Transverse colon (tissue), 4 donors: ENCODE results near the gene FHAD1. TPM values are rescaled to one million over a fixed set of nuclear protein-coding genes. Genes with fewer than 3 reads are reported as not detected.
"Not testable (repeated sequence)": the region's sequence is repeated elsewhere in the genome, so short reads cannot be mapped to it uniquely, and the experiment has no call there.

Experiments
- DNase-seq: peaks from one replicate; pipeline ENCODE4 v3.0.0-alpha.2; 2019
- H3K27ac ChIP-seq, 4 donors: fragments of 200-600 bp; sonication (generic); 2 replicates each; pipeline ENCODE4 v1.5.1; 2016 to 2018; ENCODE audit warnings: inconsistent platforms in 4 of 4
- H3K27me3 ChIP-seq: fragments of 200-600 bp; sonication (generic); 2 replicates; pipeline ENCODE4 v1.5.1; 2017; ENCODE audit warnings: inconsistent platforms
- H3K36me3 ChIP-seq, 4 donors: fragments of 200-600 bp; sonication (generic); 2 replicates each; pipeline ENCODE4 v1.5.1; 2017 to 2019; ENCODE audit warnings: inconsistent platforms in 4 of 4
- H3K4me1 ChIP-seq, 4 donors: fragments of 200-600 bp; sonication (generic); 2 replicates each; pipeline ENCODE4 v1.5.1; 2017 to 2020; ENCODE audit warnings: inconsistent platforms in 4 of 4
- H3K4me3 ChIP-seq, 4 donors: fragments of 200-600 bp; sonication (generic); 1 replicate in 1 of 4; 2 replicates in 3 of 4; pipeline versions ENCODE4 v1.5.1 to v1.6.1; 2017 to 2019; ENCODE audit warnings: inconsistent platforms in 4 of 4
- H3K9me3 ChIP-seq, 2 donors: fragments of 200-600 bp; sonication (generic); 2 replicates each; pipeline ENCODE4 v1.5.1; 2017 to 2019; ENCODE audit warnings: inconsistent platforms in 2 of 2
- CTCF ChIP-seq, 5 experiments: fragments of 200-600 bp in 3 of 5; fragments of 450-650 bp in 2 of 5; sonication (generic) in 3 of 5; IDR thresholded peaks; 1 replicate in 2 of 5; 2 replicates in 3 of 5; pipeline ENCODE4 v1.5.1; 2016 to 2017; ENCODE audit warnings: antibody characterized with exemption in 5 of 5, inconsistent platforms in 3 of 5, mild to moderate bottlenecking in 2 of 5, moderate library complexity in 1 of 5
- EP300 ChIP-seq: sonication (generic); formaldehyde crosslinking; IDR thresholded peaks from one replicate; pipeline ENCODE4 v1.6.1; 2017; ENCODE audit warnings: antibody characterized with exemption, low read depth
- POLR2A ChIP-seq: fragments of 450-650 bp; IDR thresholded peaks from one replicate; pipeline ENCODE4 v1.6.1; 2016; ENCODE audit warnings: antibody characterized with exemption, mild to moderate bottlenecking, moderate library complexity
- POLR2AphosphoS5 ChIP-seq, 3 donors: sonication (generic); formaldehyde crosslinking; IDR thresholded peaks; one replicate each; pipeline ENCODE4 v1.6.1; 2016; ENCODE audit warnings: antibody characterized with exemption in 3 of 3
- WGBS, 2 donors: methylation state at CpG; one replicate each; pipeline ENCODE4 v1.1.5; 2018; ENCODE audit warnings: low coverage in 1 of 2; 5-methylcytosine and 5-hydroxymethylcytosine counted together
- in situ Hi-C, 4 donors: fragments of 200-750 bp; cut with MboI; loops; one replicate each; pipeline versions ENCODE4 v1.15.0 to v1.15.1; 2017; ENCODE audit warnings: low sequenced_read_pairs in 3 of 4, low pct_ligation_motif_present in 1 of 4, low pct_unique_long_range_greater_than_20kb in 1 of 4
- intact Hi-C: fragments of 100-400 bp; cut with DNase I; formaldehyde crosslinking; loops from one replicate; pipeline ENCODE4 v1.15.1; 2023; ENCODE audit warnings: low total_unique reads
- total RNA-seq, 4 donors: library from RNA; depleted of rRNA; stranded (reverse); fragments of >200 nt; gene quantifications; one replicate each; pipeline ENCODE4 v1.1.0, GENCODE V29; 2016

The FHAD1 gene
- total RNA-seq, 4 donors from 2014 or later, result 0.75 to 0.82 TPM; not detected in 2

GRCh38 chr1:15431571-15431948 lies 184.5 kb downstream of the FHAD1 start:
- H3K27me3 ChIP-seq, result no peaks in the 10 kb centered on the region
- TF ChIP-seq CTCF (IDR thresholded peaks at IDR 0.05) (no peak), EP300 (no peak), POLR2A (no peak), POLR2AphosphoS5 (IDR thresholded peaks at IDR 0.05) (no peak)
- intact Hi-C loops, result loop anchor here (10.0 kb wide), 1 partner anchor 307 kb away; no protein-coding TSS in a partner anchor
- 70% methylated on average over 4 of the region's 4 CpGs; no CpG with 5 or more reads in 1 of the 2 donors for WGBS, 2 donors
- peaks cover 10 to 36% (median 16%) of the 10 kb centered on the region in 4 donors for H3K4me1 ChIP-seq
- DNase-seq, result no peak
- in situ Hi-C loops, result loop anchor here in 3 of 4 donors (5.0 to 25.0 kb wide), 3 partner anchors 97 to 294 kb away; no protein-coding TSS in a partner anchor
- peak overlapping the region in 1 of 4 donors; percentile 52 for H3K27ac ChIP-seq
- H3K9me3 ChIP-seq, result no peaks in the 10 kb centered on the region
- H3K4me3 ChIP-seq, result no peak overlapping the region
- peaks cover 0 to 6% (median 0%) of the 10 kb centered on the region in 4 donors for H3K36me3 ChIP-seq

GRCh38 chr1:15432324-15432723 lies 185.3 kb downstream of the FHAD1 start:
- 42% methylated on average over 9 of the region's 9 CpGs; no CpG with 5 or more reads in 1 of the 2 donors for WGBS, 2 donors
- H3K4me3 ChIP-seq, result no peak overlapping the region
- no peaks in the 10 kb centered on the region for H3K9me3 ChIP-seq
- no peak for DNase-seq
- in situ Hi-C loops, result loop anchor here in 3 of 4 donors (5.0 to 25.0 kb wide), 3 partner anchors 98 to 295 kb away; no protein-coding TSS in a partner anchor
- intact Hi-C loops, result loop anchor here (1.0 to 10.0 kb wide), 2 partner anchors 109 to 308 kb away; no protein-coding TSS in a partner anchor
- TF ChIP-seq POLR2AphosphoS5 (IDR thresholded peaks at IDR 0.05), result no peak
- TF ChIP-seq CTCF (IDR thresholded peaks at IDR 0.05), result no peak
- peak; percentile 7 for TF ChIP-seq POLR2A
- no peak for TF ChIP-seq EP300
- H3K27me3 ChIP-seq, result no peaks in the 10 kb centered on the region
- peaks cover 0 to 6% (median 0%) of the 10 kb centered on the region in 4 donors for H3K36me3 ChIP-seq
- H3K4me1 ChIP-seq, result peaks cover 2 to 29% (median 9%) of the 10 kb centered on the region in 4 donors
- peak overlapping the region in 2 of 4 donors; percentile 10 to 11 for H3K27ac ChIP-seq

DNA sequence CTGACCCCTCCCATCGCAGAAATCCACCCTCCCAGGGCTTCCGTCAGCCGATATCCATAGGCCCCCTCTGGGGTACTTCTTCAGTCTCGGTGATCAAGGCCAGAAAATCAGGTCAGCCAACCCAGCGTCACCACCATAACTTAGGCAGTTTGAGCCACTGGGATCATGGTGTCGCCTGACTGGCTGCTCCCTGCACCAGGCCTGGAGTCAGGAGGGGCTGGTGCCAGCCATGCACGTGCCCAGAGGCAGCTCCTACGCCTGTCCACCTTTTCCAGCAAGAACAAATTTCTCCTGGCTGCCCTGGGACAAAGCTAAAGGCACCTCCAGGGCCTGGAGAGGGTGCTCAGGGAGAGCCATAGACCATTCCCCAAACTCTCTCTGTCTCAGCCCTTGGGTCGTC lies 186.4 kb downstream of the FHAD1 start:
- whole genome bisulfite sequencing, 2 donors, result 86% methylated on average over 9 of the region's 9 CpGs; no CpG with 5 or more reads in 1 of the 2 donors
- in situ Hi-C loops, result loop anchor here in 3 of 4 donors (5.0 to 25.0 kb wide), 3 partner anchors 99 to 296 kb away; no protein-coding TSS in a partner anchor

DNA sequence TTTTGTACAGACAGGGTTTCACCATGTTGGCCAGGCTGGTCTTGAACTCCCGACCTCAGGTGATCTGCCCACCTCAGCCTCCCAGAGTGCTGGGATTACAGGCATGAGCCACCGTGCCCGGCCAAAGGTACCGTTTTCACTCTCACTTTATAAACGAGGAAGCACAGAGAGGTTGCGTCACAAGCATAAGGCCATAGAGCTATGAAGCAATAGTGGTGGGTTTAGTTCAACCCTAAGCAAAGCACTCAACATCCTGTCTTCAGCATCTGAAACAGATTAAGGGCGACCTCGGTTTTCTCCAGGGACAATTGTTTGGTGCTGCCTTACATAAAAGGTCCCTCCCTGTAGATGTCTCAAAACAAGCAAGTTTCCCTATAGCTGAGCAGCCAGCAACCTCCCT lies 187.7 kb downstream of the FHAD1 start:
- not testable (repeated sequence) for H3K4me3 ChIP-seq, DNase-seq, H3K9me3 ChIP-seq, H3K36me3 ChIP-seq, H3K27ac ChIP-seq, H3K27me3 ChIP-seq
- peaks cover 0 to 21% (median 4%) of the 10 kb centered on the region in 4 donors for H3K4me1 ChIP-seq
- intact Hi-C loops (loop anchor here (10.0 kb wide), 1 partner anchor 310 kb away; no protein-coding TSS in a partner anchor), in situ Hi-C loops (loop anchor here in 3 of 4 donors (5.0 to 25.0 kb wide), 3 partner anchors 100 to 297 kb away; no protein-coding TSS in a partner anchor)
- WGBS, 2 donors, result 51% methylated on average over 8 of the region's 8 CpGs; no CpG with 5 or more reads in 1 of the 2 donors

More for the DNA sequence above, 186.4 kb downstream of the FHAD1 start:
- Histone ChIP-seq H3K4me3 (no peak overlapping the region), H3K27me3 (no peaks in the 10 kb centered on the region), H3K9me3 (no peaks in the 10 kb centered on the region), H3K36me3 (peaks cover 0 to 6% (median 0%) of the 10 kb centered on the region in 4 donors), H3K27ac (no peak overlapping the region), H3K4me1 (peaks cover 0 to 21% (median 4%) of the 10 kb centered on the region in 4 donors)
- intact Hi-C loops, result loop anchor here (10.0 kb wide), 1 partner anchor 309 kb away; no protein-coding TSS in a partner anchor
- TF ChIP-seq POLR2A, result no peak
- TF ChIP-seq CTCF (IDR thresholded peaks at IDR 0.05), result no peak
- no peak for TF ChIP-seq EP300
- no peak for TF ChIP-seq POLR2AphosphoS5 (IDR thresholded peaks at IDR 0.05)
- no peak for DNase-seq
